Measurements from ENCODE around the gene HERC3. TPM values are rescaled to one million over a fixed set of nuclear protein-coding genes. Genes with fewer than 3 reads are reported as not detected.

HERC3 gene
- polyA plus RNA-seq, 3 donors, result 30.5 to 36.9 (median 36.7) TPM

DNA sequence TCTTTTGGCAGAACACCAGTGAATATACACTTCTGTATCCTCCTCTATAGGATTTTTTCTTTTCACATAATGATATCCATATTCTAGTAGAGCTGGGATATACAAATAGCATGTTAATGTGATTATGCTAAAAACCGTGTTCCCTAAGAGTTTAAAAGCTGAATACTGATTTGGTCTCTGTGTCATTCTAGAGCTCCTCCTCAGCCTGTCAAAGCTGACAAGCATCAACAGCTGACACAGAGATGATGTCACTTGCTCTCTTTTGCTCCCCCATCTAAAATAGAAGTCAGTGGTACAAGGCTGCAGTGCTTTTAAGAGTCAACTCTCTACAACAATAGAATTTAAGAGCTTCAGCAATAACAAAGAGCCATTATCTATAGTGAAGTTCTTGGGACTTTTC is 17.1 kb upstream of the HERC3 start:
- intact Hi-C loops (cut with micrococcal nuclease), result no loop called here

DNA sequence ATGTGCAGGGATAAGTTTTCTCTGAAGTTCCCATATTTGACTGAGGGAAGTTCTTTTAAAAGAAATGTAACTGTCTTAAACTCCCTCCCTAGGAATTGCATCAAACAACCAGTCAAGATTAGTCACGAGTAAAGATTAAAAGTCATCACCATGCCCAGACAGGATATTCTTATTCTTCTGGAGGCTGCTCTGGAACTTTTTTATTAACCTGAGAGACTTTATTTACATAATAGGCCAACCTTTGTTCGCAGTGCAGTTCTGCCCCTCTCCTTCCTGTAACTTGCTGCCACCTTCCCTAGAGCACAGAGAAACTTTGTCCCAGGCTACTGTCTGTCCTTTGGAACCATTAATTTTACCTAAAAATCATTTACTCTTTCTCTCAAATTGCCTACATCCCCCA is 9.8 kb upstream of the HERC3 start:
- H3K9me3 ChIP-seq (replicated peaks in 1 of 2; ENCODE audit: control insufficient read depth in 1 of 2, insufficient read depth in 1 of 2, low read length in 2 of 2), result no peaks in the 10 kb centered on the region
- no peak overlapping the region for H3K27ac ChIP-seq (ENCODE audit: low read depth in 1 of 2, low read length in 2 of 2)
- no peak overlapping the region for H3K27ac Mint-ChIP-seq
- TF ChIP-seq, protein P1, sequence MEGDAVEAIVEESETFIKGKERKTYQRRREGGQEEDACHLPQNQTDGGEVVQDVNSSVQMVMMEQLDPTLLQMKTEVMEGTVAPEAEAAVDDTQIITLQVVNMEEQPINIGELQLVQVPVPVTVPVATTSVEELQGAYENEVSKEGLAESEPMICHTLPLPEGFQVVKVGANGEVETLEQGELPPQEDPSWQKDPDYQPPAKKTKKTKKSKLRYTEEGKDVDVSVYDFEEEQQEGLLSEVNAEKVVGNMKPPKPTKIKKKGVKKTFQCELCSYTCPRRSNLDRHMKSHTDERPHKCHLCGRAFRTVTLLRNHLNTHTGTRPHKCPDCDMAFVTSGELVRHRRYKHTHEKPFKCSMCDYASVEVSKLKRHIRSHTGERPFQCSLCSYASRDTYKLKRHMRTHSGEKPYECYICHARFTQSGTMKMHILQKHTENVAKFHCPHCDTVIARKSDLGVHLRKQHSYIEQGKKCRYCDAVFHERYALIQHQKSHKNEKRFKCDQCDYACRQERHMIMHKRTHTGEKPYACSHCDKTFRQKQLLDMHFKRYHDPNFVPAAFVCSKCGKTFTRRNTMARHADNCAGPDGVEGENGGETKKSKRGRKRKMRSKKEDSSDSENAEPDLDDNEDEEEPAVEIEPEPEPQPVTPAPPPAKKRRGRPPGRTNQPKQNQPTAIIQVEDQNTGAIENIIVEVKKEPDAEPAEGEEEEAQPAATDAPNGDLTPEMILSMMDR (IDR thresholded peaks at IDR 0.05), result no peak
- no peak overlapping the region for H3K4me3 ChIP-seq (replicated peaks in 1 of 3; ENCODE audit: low read depth in 2 of 3, low read length in 3 of 3)
- intact Hi-C loops (cut with micrococcal nuclease), result no loop called here
- no peaks in the 10 kb centered on the region for H3K27me3 ChIP-seq (ENCODE audit: control insufficient read depth in 2 of 2, insufficient read depth in 2 of 2, low read length in 2 of 2)
- H3K9ac ChIP-seq (ENCODE audit: insufficient read depth, low read length, poor library complexity, severe bottlenecking), result no peak overlapping the region
- H3K4me2 ChIP-seq (replicated peaks; ENCODE audit: extremely low read depth, low read length, poor library complexity, severe bottlenecking), result no peak overlapping the region
- no peaks in the 10 kb centered on the region for H3K27me3 Mint-ChIP-seq (ENCODE audit: low read depth in 3 of 3)
- no peaks in the 10 kb centered on the region for H3K4me1 ChIP-seq (ENCODE audit: control insufficient read depth in 1 of 2, insufficient read depth in 2 of 2, low read length in 2 of 2)
- DNase-seq, result no peak
- H3K79me2 ChIP-seq (ENCODE audit: insufficient read depth, low read length), result no peaks in the 10 kb centered on the region
- H2AFZ ChIP-seq (ENCODE audit: insufficient read depth, low read depth, low read length, poor library complexity, severe bottlenecking), result no peak overlapping the region
- H3K36me3 Mint-ChIP-seq, result no peaks in the 10 kb centered on the region
- H3K4me3 Mint-ChIP-seq, result no peak overlapping the region
- H3K36me3 ChIP-seq (replicated peaks in 1 of 2; ENCODE audit: control insufficient read depth in 1 of 2, insufficient read depth in 2 of 2, low read length in 2 of 2), result no peaks in the 10 kb centered on the region
- no peaks in the 10 kb centered on the region for H4K20me1 ChIP-seq (ENCODE audit: insufficient read depth, low read length)
- peaks cover 4% of the 10 kb centered on the region for H3K4me1 Mint-ChIP-seq
- peaks cover 0 to 6% (median 3%) of the 10 kb centered on the region in 7 donors for H3K9me3 Mint-ChIP-seq
- 50% methylated on average over 1 of the region's 2 CpGs for WGBS (ENCODE audit: insufficient coverage)

More for the DNA sequence above, 17.1 kb upstream of the HERC3 start:
- WGBS (ENCODE audit: insufficient coverage), result no CpG with 5 or more reads among the region's 1 CpG
- H3K9ac ChIP-seq (ENCODE audit: insufficient read depth, low read length, poor library complexity, severe bottlenecking), result no peak overlapping the region
- no peak overlapping the region for H3K4me3 ChIP-seq (replicated peaks in 1 of 3; ENCODE audit: low read depth in 2 of 3, low read length in 3 of 3)
- H3K79me2 ChIP-seq (ENCODE audit: insufficient read depth, low read length), result no peaks in the 10 kb centered on the region
- H3K4me1 ChIP-seq (ENCODE audit: control insufficient read depth in 1 of 2, insufficient read depth in 2 of 2, low read length in 2 of 2), result no peaks in the 10 kb centered on the region
- H3K36me3 ChIP-seq (replicated peaks in 1 of 2; ENCODE audit: control insufficient read depth in 1 of 2, insufficient read depth in 2 of 2, low read length in 2 of 2), result no peaks in the 10 kb centered on the region
- DNase-seq, result no peak
- no peak overlapping the region for H3K27ac ChIP-seq (ENCODE audit: low read depth in 1 of 2, low read length in 2 of 2)
- H3K36me3 Mint-ChIP-seq, result no peaks in the 10 kb centered on the region
- TF ChIP-seq, protein P1 (IDR thresholded peaks at IDR 0.05), result no peak
- H3K4me2 ChIP-seq (replicated peaks; ENCODE audit: extremely low read depth, low read length, poor library complexity, severe bottlenecking), result no peak overlapping the region
- no peaks in the 10 kb centered on the region for H3K4me1 Mint-ChIP-seq
- no peaks in the 10 kb centered on the region for H3K27me3 ChIP-seq (ENCODE audit: control insufficient read depth in 2 of 2, insufficient read depth in 2 of 2, low read length in 2 of 2)
- no peaks in the 10 kb centered on the region for H4K20me1 ChIP-seq (ENCODE audit: insufficient read depth, low read length)
- H2AFZ ChIP-seq (ENCODE audit: insufficient read depth, low read depth, low read length, poor library complexity, severe bottlenecking), result no peak overlapping the region
- no peak overlapping the region for H3K27ac Mint-ChIP-seq
- H3K4me3 Mint-ChIP-seq, result no peak overlapping the region
- H3K9me3 ChIP-seq (replicated peaks in 1 of 2; ENCODE audit: control insufficient read depth in 1 of 2, insufficient read depth in 1 of 2, low read length in 2 of 2), result no peaks in the 10 kb centered on the region
- H3K27me3 Mint-ChIP-seq (ENCODE audit: low read depth in 3 of 3), result no peaks in the 10 kb centered on the region
- peaks cover 0 to 2% (median 0%) of the 10 kb centered on the region in 7 donors for H3K9me3 Mint-ChIP-seq
